GM19240 (cell line): Measurements from ENCODE around the gene TRNP1.
"Not testable (repeated sequence)": the region's sequence is repeated elsewhere in the genome, so short reads cannot be mapped to it uniquely, and the experiment has no call there.

Source experiments
- DNase-seq: peaks from one replicate; pipeline ENCODE4 v3.0.0; 2011; ENCODE audit warnings: low spot score; ENCODE audit not compliant: insufficient read length

TRNP1 gene, protein sequence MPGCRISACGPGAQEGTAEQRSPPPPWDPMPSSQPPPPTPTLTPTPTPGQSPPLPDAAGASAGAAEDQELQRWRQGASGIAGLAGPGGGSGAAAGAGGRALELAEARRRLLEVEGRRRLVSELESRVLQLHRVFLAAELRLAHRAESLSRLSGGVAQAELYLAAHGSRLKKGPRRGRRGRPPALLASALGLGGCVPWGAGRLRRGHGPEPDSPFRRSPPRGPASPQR

DNA sequence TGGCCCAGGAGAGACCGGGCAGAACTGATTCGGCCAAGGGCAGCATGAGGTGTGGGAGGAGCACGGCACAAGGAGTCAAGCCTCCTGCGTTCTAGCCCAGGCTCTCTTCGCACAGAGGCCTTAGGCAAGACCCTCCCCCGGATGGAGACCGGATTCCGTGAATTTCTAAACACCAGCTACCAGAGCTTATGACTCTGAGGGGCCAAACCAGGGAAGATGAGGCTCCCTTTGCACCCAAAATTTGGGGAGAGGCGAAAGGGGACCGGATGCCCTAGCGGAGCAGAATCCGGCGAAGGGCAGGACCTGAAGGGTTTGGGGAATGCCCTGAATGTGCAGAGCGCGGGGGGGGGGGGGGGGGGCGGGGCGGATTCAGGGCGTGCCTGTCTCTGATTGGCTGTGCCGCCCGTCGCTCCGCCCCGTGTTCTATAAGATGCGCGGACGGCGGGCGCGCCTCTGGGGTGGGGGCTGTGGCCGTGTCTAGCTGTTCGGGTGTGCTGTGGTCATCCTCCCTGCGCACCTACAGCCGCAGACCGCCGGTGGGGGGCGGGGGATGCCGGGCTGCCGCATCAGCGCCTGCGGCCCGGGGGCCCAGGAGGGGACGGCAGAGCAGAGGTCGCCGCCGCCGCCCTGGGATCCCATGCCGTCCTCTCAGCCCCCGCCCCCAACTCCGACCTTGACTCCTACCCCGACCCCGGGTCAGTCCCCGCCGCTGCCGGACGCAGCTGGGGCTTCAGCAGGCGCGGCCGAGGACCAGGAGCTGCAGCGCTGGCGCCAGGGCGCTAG is at the start of gene TRNP1:
Gene TRNP1 (plus strand): TSS at position 456 of the 783 bp plus-strand sequence. CDS start 95 bp downstream, at position 551.
- DNase-seq = peak; percentile 79

DNA sequence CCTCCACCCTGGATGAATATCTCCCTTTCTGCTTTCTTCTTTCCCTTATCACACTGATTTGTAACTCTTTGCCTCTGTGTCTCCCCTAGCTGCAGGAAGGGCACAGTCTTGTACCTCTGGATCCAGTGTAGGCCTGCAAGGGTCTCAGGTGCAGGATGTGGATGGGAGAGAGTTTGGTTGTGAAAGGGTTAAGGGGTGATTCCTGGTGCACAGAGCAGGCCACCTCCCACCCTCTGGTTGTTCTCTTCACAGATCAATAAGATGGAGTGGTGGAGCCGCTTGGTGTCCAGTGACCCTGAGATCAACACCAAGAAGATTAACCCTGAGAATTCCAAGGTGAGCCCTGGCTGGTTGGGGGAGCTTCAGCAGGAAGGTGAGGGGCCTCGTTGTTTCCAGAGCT is 48.4 kb upstream of the TRNP1 start:
- DNase-seq = no peak

DNA sequence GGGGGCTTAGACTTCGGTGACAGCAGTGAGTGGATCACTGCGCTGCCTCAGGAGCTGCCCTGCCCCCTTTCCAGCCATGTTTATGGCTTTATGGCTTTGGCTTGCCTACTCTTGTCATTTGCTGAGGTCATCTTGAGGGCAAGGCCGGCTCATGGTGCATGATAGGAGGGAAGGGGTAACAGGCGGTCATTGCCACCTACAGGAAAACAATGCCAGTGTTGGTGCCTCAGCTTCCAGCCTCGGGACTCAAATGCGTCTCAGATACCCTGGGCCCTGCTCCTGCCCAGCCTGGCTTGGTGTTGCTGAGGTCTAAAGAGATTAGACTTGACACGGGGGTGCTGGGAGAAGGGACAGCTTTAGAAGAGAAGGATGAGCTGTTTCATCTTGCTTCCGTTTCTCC is 47.8 kb upstream of the TRNP1 start:
- DNase-seq = no peak

DNA sequence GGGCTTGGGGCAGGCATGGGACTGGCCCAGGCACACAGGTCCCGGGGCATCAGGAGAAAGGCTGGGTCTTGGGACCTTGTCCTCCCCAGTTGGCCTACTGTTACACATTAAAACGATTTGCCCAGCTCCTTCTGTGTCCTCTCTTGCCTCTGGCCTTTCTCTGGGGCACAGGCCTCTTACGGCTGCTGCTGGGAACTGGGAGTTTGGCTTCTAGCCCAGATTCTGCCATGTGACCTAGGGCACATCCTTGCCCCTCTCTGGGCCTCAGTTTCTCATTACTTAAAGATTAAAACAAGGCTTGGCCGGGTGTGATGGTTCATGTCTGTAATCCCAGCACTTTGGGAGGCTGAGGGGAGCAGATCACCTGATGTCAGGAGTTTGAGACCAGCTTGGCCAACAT is 47.2 kb upstream of the TRNP1 start:
- DNase-seq = no peak

DNA sequence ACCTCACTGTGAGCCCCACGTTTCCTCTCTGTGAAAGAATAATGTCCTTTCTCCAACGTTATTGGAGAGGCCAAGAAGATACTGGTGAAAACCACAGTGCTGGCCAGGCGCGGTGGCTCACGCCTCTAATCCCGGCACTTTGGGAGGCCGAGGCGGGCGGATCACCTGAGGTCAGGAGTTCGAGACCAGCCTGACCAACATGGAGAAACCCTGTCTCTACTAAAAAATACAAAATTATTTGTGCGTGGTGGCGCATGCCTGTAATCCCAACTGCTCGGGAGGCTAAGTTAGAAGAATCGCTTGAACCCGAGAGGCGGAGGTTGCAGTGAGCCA is 44.8 kb upstream of the TRNP1 start:
- not testable (repeated sequence) for DNase-seq

DNA sequence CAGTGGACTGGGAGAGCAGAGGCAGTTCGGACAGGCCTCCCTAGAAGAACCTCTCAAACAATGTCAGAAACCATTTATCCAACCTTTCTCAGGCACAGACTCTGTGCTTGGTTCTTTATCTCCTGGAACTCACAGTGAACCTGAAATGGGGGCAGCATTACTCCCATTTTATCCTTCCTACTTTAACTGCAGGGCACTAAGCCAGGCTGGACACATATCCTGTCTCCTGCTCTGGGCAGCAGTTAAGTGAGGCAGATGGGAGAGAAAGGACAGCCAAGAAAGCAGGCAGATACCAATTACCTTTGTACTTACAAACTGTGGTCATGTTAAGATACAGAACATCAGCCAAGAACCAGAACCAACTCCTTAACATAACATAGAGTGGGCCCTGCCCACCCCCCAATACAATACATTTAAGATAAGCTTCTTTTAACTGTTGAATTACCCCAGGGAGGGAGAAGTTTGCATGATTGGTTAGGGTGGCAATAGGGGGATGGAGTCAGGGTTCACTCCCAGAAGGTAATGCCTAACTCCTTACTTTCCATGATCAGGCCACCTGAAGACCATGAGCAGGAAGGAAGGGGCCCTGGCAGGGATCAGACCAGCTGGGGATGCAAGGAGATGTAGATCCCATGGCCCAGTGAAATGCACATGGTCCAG is 44.1 kb upstream of the TRNP1 start:
- DNase-seq = no peak

DNA sequence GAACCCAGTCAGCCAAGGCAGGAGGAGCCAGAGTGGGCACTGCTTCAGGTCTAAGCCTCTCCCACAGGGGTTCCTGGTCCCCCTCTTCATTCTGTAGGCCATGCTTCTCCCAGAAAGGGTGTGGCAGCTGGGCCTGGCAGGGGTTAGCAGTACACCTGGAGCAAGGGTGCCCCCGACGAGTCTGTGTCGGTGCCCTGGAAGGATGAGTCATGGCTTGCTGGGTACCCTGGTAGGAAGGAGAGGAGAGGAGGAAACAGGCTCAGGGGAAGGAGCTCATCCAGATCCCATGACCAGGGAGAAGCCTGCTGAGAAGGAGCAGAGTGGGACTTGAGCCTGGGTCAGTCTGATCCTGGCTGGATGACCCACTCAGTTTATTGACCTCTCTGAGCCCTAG is 43.6 kb upstream of the TRNP1 start:
- no peak for DNase-seq

DNA sequence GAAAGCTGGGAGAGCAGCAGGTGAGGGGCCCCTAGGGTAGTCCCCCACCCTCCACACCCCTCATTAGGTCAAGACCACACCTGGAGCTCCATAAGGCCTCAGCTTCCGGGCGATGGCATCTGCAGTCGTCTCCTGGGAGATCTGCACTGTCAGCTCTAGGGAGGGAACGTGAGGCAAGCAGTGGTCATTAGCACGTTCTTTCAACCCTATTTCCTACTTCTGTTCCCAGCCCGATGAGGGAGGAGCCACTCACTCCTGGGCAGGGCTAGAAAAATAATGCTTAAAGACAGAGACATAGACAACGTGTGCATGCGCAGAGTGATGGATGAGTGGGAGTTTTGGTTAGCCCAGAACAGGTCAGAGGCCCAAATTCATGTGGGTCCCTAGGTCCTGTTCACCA is 42.9 kb upstream of the TRNP1 start:
- DNase-seq = no peak

DNA sequence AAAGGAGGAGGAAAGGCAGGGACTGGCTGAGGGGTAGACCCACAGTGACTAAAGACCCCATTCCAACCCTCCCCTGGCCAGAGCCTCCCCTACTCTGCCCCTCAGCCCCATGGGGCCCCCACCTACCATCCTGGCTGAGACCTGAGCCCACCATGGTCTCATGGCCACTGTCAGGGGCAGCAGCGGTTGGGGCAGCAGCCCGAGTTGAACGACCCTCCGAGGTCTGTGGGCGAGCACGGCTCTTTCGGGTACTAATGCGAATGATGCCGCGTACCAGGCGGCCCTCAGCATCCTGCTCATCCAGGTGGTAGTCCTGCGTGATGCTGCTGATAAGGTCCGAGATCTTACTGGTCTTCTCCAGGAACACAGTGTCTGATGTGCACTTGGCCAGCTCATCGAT is 42.3 kb upstream of the TRNP1 start:
- no peak for DNase-seq

DNA sequence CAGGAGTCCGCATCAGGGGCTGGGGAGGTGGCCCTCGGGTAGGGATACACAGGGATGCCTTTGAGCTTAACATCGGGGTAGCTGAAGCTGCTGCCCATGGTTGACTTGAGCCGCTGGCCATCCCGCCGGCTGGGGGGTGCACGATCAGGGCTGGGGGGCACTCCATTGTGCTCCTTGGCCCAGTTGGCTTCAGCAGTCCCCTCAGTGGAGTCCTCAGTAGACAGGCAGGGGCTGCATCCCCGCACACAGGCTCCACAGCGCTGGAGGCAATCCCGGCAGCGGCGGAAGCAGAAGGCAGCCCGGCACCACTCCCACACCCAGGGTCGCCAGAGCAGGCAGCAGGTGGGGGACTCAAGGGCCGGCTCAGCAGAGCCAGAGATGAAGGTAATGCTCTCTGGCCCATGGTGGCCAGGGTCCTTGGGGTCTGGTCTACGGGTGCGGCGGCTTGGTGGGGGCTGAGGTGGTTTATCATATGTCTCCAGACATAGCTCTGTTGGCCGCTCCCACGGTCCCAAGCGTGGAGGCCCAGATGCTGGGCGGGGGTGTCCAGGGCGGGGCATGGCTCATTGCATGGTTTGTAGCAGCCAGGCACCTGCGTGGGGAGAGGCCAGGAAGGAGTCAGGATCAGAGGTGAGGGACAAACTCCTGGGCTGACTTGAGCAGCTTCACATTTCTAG is 41.5 kb upstream of the TRNP1 start:
- no peak for DNase-seq

DNA sequence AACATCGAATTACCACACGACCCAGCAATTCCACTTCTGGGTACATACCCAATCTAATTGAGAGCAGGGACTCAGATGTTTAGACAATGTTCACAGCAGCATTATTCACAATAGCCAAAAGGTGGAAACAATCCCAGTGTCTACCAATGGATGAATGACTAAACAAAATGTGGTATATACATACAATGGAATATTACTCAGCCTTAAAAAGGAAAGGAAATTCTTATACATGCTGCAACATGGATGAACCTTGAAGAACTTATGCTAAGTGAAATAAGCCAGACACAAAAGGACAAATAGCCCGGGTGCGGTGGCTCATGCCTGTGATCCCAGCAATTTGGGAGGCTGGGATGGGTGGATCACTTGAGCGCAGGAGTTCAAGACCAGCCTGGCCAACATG is 40.1 kb upstream of the TRNP1 start:
- DNase-seq = no peak

DNA sequence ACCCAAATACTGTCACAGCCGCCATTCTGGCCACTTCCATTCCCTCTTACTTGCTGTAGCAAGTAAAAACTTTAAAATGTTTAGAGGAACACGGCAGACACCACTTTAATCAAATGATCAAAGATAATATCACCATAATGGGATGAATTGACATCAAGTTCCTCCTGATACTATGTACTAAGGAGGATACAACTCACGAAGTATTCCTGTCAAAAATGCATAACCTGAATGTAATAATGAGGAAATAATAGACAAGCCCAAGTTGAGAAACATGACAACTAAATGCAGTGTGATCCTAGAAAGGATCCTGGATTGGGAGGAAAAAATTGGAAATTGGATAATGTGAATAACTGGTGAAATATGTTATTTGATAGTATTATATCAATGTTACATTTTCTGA is 37.2 kb upstream of the TRNP1 start:
- no peak for DNase-seq

DNA sequence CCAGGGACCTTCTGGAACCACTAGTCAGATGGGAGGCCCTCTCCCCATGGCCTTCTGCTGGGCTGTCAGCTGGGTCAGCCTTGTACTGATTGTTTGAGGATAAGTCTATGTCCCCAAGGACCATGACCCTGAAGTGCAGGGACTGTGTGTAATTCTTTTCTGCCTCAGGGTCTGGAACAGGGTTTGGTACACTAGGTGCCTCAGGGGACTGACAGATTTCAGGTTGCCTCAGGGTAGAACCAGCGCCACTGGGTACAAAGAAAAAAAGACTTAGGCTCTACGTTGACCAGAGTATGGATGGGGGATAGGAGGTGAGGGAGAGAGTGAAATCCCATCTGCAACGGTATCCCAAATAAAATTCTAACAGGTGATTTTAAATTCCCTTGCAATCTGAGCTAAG is 36.2 kb upstream of the TRNP1 start:
- DNase-seq = no peak

DNA sequence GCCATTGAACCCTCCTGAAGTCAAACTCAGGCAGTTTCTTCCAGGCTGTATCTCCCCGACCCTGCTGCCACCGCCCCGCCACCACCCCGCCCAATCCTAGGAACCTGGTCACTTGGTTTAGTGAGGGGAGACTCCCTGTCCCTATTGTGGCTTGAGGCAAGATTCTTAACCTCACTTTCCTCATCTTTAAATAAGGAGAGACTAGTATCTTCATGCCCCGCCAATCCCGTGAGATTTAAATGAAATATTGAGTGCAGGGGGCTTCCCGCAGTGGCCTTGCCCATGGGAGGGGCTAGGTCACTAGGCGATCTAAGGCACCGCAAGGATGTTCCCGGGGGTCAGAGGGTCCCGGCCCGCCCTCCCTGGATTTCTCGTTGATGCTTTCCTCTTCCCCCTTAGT is 34.2 kb upstream of the TRNP1 start:
- DNase-seq = no peak

DNA sequence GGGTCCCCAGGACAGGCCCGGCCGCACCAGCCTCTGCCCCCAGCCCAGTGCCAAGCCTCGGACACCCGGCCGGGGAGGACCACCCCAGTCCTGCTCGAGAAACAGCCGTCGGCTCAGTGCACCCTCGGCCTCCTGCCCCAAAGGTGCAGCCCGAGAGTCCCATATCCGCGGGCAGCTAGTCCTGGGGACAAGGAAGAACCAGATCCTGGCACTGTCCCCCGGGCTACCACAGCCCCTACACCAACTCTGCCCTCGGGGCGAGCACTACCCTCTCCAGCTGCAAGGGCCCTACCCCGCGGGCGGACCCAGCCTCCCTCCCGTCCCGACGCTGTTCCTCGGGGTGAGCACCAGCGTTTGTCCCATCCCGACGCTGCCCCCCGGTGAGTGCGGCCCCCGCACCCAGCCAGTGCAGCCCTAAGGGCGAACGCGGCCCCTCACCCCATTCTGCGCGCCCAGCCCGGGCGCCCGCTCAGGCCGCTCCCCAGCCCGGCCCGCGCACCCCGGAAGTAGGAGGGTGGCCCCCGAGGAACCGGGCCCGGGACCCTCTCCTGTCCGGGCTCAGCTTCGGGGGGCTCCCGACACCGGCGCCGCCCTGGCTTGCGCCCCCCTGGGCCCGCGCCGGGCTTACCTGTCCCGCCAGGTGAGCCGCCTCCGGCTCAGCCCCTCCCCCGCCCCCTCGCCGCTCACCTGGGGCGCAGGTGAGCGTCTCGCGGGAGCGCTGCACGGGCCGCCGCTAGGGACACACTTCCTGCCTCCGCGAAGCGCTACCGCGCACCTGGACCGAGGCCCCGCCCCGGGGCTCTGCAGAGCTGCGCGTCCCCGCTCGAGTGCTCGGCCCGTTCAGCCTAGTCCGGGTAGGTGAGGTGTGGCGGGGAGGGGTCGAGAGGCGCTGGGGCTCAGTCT is 33.5 kb upstream of the TRNP1 start, which contains the start of gene KDF1:
Gene KDF1 (minus strand): TSS at position 747 of the 903 bp plus-strand sequence. CDS start 8,088 bp downstream, outside the sequence.
- no peak for DNase-seq

DNA sequence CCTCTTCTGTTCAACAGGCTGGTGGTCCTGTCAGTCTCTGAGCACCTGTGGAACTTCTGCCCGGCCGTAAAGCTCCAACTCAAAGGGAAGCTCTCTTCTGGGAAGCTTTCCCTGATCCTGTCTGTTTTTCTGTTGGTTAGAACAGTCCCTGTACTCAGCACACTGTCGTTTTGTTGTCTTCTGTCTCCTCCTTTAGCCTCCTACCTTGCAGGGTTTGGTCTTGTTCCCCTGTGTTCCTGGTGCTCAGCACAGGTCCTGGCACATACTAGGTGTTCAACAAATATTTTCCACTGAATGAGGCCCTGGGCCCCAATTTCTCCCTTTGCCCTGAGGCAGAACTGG is 32.9 kb upstream of the TRNP1 start:
- no peak for DNase-seq

DNA sequence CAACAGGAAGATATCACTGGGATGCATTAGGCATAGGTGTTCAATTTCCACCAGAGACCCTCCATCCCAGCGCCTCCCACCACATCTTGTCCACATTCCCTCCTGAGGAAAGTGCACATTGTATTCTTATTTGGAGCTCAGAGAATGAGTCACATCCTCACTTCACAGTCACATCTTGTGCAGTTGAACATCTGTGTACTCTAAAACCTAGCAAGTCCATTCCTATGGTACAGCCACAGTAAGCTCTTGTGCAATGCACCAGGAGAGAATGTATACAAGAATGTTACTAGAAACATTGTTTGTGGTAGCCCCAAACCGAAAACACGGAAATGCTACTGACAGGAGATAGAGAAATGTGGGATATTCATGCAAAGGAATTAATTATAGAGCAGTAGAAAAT is 31.7 kb upstream of the TRNP1 start:
- no peak for DNase-seq

DNA sequence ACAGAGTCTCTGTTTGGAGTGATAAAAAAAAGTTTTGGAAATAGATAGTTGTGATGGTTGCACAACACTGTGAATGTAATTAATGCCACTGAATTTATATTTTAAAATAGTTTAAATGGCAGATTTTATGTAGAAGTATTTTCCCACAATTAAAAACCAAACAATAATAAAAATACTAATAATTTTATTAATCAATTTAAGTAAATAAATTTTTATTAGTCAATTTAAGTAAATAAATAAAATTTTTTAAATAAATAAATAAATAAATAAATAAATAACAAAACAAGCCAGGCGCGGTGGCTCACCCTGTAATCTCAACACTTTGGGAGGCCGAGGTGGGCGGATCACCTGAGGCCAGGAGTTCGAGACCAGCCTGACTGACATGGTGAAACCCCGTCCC is 28.3 kb upstream of the TRNP1 start:
- DNase-seq = no peak

DNA sequence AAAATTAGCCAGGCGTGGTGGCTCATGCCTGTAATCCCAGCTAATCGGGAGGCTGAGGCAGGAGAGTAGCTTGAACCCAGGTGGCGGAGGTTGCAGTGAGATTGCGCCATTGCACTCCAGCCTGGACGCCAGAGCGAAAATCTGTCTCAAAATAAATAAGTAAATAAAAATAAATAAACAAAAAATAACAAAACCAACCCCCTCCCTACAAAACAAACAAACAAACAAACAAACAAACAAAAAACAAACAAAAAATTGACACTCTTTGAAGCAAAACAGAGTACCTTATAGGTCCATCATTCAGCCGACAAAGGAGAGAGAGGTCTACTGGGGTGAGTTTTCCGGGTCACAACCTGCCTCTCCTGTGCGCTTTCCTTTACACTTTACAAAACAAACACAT is 27.9 kb upstream of the TRNP1 start:
- DNase-seq = no peak

DNA sequence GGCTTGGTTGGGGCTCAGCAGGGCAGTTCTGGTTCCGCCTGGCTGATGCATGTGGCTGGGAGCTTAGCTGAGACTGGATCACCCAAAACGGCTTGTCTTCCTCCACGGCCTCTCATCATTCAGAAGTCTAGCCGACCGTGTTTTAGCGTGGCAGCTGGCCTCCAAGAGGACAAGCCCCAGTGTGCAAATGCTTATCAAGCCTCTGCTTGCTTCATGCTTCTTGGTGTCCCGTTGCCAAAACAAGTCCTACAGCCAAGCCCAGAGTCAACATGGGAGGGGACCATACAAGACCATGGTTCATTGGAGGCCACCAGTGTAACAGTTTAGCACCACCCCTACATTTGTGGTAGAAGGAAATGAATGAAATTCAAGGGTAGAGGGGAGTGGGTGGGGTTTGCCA is 22.7 kb upstream of the TRNP1 start:
- DNase-seq = no peak

DNA sequence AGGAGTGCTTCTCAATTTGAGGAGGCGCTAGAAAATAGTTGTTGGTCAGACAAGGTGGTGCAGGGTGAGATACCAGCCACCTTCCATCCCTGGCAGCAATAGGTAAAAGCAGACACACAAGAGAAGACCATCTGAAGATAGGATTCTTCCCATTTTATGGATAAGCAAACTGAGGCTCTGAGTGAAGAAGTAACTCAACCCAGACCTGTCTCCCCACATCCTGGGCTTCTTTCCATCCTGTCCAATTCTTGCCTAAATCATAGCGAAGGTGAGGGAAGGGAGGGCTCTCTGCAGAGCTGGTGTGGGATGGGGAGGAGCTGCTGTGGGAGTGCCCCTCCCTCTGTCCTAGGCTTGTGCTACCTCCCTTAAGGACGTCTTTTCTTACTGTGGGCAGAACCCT is 21.9 kb upstream of the TRNP1 start:
- DNase-seq = no peak
